Neuron (in vitro differentiated cells): ENCODE data around the gene BRAT1.
"Not testable (repeated sequence)": the region's sequence is repeated elsewhere in the genome, so short reads cannot be mapped to it uniquely, and the experiment has no call there.

Source experiments
- H2AFZ ChIP-seq: one replicate; pipeline ENCODE4 v1.6.1; 2013; ENCODE audit warnings: low read depth, mild to moderate bottlenecking, inconsistent platforms, low read length, moderate library complexity
- H3K27me3 ChIP-seq: one replicate; pipeline ENCODE4 v1.6.1; 2013; ENCODE audit warnings: low read length; ENCODE audit not compliant: insufficient read depth
- H3K36me3 ChIP-seq: one replicate; pipeline ENCODE4 v1.6.1; 2013; ENCODE audit warnings: low read length; ENCODE audit not compliant: insufficient read depth
- H3K4me1 ChIP-seq: one replicate; pipeline ENCODE4 v1.6.1; 2013; ENCODE audit warnings: low read length; ENCODE audit not compliant: insufficient read depth
- H3K4me3 ChIP-seq: 2 replicates; pipeline ENCODE4 v1.5.1; 2013; ENCODE audit warnings: mild to moderate bottlenecking, low read length, moderate library complexity
- H3K9me3 ChIP-seq: one replicate; pipeline ENCODE4 v1.6.1; 2013; ENCODE audit warnings: low read length

BRAT1 gene

DNA sequence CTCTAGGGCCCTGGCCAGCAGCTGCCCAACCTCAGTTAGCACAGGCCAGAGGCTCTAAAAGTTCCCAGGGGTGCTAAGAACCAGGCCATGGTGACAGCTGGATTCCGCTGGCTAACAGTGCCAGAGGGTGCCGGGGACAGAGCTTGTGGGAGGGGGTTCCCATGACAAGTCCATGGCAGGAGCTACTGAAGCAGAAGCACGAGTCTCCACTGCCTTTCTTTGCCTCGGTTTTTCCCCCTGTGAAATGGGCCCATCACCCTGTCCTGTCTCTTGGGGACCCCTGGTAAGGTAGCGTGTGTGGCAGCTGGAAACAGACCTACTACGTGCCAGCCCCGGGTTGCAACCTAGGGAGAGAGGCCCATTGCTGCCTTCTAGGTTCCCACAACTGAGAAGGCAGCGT, 22.5 kb downstream of the BRAT1 start:
- H3K27me3 ChIP-seq: not testable (repeated sequence)
- Histone ChIP-seq H3K36me3 (peaks cover 15% of the 10 kb centered on the region), H3K4me1 (peaks cover 31% of the 10 kb centered on the region)

DNA sequence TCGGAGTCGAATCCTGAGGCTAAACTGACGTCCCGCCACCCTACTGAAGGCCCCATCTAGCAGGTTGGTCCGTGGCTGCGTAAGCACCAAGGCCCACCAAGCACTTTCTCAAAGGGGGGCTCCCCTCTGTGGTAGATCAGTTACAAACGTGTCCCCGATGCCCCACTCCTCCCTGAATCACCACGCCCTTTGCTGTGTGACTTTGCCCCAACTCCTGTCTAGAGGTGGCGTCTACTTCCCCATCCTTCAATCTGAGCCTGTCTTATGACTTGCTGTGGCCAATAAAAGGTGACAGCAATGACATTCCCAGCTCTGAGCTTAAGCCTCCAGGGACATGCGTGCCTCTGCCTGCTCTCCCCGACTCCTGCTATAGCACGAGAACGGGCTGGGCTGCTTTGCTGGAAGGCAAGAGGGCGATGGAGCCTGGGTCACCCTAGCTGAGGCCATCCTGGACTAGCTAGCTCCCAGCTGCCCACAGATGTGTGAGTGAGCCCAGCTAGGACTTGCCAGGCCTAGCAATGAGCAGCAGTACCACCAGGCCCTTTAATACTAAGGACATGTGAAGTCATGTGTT, 23.0 kb downstream of the BRAT1 start:
- H3K4me3 ChIP-seq, H2AFZ ChIP-seq, H3K9me3 ChIP-seq, H3K27me3 ChIP-seq: not testable (repeated sequence)
- peaks cover 20% of the 10 kb centered on the region for H3K36me3 ChIP-seq
- H3K4me1 ChIP-seq: peaks cover 36% of the 10 kb centered on the region

More for the DNA sequence above, 22.5 kb downstream of the BRAT1 start:
- H3K9me3 ChIP-seq, H2AFZ ChIP-seq, H3K4me3 ChIP-seq: not testable (repeated sequence)

DNA sequence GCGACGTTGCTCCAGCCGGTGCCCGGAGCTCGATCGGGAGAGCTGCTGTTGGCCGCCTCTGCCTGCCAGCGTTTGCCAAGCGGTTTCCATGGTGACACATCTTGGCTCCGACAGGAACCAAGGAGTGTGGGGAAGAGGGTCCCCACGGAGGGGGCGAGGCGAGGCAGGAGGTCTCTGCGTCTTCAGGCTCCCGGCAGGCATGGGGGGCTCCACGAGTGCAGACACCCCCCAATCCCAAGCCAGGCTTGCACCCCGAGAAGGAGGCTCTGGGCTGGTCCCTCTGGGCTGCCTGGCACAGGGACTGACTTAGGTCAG, 23.6 kb downstream of the BRAT1 start:
- H3K4me3 ChIP-seq, H3K27me3 ChIP-seq, H2AFZ ChIP-seq, H3K9me3 ChIP-seq: not testable (repeated sequence)
- Histone ChIP-seq H3K36me3 (peaks cover 25% of the 10 kb centered on the region), H3K4me1 (peaks cover 40% of the 10 kb centered on the region)

DNA sequence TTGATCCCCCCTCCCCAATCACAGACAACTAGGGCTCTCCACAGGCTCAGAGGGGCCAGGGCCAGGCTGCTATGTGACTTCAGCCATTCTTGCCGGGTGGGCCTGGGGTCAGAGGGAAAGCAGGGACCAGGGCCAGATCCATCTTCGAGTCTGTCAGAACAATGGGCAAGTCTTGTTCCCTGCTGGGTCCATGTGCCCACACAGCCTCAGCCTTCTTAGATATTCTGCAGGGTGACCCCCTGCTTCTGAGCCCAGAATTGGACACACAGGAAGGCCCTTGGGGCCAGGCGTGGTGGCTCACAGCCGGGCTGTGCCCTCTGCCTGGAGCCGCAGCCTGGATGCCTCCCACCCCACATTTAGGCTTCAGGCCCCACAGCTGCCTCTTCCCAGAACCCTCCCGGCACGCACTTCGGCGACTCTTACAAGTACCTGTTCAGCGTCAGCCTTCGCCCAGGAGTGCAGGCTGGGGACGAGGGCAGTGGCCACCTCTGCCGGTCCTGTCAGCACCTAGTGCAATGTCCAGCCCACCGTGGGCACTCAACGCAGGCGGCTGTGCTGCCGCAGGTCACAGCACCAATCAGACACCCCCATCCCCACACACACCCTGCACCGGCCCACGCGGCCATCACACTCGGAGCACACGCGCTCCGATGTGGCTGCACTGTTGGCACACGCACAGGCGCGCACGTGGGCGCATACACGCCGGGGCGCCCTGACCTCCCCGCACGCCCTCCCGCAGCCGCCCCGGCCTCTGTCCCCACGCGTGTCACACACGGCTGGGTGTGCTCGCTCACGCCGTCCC, 24.1 kb downstream of the BRAT1 start:
- Histone ChIP-seq H3K36me3 (peaks cover 31% of the 10 kb centered on the region), H3K4me1 (peaks cover 42% of the 10 kb centered on the region)
- not testable (repeated sequence) for H3K9me3 ChIP-seq, H3K27me3 ChIP-seq, H2AFZ ChIP-seq, H3K4me3 ChIP-seq

DNA sequence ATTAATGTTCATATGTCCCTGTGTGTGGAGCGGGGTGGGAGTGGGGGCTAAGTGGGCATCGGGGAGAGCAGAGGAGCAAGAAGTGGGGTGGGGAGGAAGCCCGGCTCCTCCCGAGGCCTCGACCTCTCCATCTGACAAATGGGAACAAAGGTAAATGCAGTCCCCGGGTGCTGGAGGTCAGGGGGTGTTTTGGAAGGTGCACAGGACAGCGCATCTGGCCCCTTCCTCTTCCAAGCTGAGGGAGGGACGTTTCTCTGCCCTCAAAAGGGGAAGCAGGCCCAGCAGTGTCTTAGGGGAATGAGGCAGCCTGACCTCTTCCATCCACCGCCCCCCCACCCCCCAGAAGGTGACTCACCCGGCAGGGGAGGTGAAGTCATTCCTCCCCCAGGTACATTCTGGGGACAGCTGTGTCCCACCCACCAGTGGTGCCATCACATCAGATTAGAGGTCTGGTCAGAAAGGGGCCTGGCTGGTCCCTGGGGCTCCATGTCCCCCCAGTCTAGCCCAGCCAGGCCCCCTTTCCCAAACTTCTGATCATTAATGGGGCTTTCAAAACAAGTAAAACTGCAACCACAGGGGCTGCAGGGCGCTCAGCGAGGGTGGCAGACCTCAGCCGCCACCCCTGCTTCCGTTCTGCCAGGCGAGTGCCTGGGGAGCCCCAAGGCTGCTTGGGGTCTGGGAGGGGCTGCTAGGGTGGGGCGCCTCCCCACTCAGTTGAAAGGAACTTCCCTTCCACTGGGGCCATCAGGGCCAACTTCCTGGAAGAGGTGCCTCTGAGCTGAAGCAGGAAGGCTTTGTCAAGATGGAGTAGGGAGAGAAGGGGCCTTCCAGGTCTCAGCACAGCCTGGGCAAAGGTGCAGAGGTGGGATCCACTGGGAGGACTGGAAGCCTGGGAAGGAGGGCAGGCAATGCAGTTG, 25.0 kb downstream of the BRAT1 start:
- Histone ChIP-seq H3K9me3 (no peaks in the 10 kb centered on the region), H2AFZ (no peak overlapping the region), H3K36me3 (peaks cover 39% of the 10 kb centered on the region), H3K4me1 (peaks cover 51% of the 10 kb centered on the region), H3K4me3 (no peak overlapping the region), H3K27me3 (no peaks in the 10 kb centered on the region)

DNA sequence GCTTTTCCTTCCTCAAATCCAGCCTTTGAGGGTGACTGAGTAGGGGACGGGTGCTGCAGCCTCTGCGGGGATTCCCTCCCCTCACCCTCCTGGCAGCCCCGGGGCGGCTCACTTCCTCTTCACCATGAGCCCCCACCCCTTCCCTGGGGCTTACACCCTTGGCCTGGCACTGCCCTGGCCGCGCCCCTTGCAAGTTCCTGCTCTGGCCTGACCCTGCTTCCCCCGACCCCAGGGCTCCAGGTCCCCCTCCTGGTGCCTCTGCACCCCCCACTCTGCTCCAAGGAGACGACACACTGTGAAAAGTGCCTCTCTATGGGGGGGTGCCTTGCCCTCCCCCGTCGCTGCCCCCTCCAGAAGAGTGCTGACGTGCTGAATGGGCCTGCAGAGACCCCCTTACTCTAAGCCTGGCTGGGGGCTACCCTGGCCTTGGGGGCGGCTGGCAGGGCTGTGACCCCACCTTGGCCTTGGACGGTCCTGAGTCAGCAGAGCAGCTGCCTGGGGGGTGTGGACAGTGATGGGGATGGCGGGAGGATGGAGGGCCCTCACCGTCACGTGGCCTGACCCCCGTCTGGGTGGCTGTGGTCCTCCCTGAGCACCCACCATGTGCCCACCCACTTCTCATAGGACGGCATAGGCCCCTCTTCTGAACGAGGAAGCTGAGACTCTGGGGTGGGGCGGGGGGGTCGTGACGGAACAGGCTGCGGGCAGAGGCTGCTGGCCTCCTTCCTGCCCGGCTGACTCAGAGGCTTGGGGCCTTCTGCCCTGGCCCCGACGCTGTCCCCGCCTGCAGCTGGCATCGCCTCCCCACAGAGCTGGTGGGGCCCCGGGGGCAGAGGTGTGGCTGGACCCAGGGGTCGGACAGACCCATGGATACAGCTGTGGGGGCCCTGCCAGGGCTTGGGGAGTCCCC, 25.9 kb downstream of the BRAT1 start:
- peaks cover 59% of the 10 kb centered on the region for H3K4me1 ChIP-seq
- no peak overlapping the region for H3K4me3 ChIP-seq
- H2AFZ ChIP-seq: no peak overlapping the region
- H3K27me3 ChIP-seq: no peaks in the 10 kb centered on the region
- H3K36me3 ChIP-seq: peaks cover 42% of the 10 kb centered on the region
- no peaks in the 10 kb centered on the region for H3K9me3 ChIP-seq

DNA sequence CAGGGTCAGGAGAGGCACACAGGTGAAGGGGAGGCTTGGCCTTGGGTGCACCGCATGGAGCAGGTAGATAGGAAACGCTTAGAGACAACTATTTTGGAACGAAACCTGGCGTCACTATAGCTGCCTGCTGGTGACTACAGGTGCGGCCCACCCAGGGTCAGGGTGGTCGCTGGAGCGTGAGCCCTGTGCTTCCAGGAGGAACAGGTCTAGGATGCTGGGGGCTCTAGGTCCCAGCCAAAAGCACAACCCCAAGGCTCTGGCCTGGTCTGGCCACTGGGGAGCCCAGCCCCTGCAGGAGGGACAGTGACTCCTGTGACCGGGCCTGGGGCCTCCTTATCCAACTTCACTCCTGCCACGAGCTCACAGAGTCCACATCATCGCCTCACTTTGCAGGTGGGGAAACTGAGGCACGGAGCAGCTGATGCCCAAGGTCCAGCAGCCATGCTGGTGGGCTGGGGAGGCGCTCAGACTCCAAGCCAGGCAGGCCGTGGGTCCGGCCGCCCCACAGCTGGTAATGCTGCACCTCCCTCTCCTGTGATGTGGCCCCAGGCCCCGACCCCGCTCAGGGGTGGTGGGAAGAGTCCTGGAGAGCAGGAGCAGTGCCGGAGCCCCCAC, 26.7 kb downstream of the BRAT1 start:
- no peaks in the 10 kb centered on the region for H3K9me3 ChIP-seq
- no peak overlapping the region for H2AFZ ChIP-seq
- H3K4me1 ChIP-seq: peaks cover 67% of the 10 kb centered on the region
- peaks cover 42% of the 10 kb centered on the region for H3K36me3 ChIP-seq
- no peak overlapping the region for H3K4me3 ChIP-seq
- H3K27me3 ChIP-seq: no peaks in the 10 kb centered on the region

DNA sequence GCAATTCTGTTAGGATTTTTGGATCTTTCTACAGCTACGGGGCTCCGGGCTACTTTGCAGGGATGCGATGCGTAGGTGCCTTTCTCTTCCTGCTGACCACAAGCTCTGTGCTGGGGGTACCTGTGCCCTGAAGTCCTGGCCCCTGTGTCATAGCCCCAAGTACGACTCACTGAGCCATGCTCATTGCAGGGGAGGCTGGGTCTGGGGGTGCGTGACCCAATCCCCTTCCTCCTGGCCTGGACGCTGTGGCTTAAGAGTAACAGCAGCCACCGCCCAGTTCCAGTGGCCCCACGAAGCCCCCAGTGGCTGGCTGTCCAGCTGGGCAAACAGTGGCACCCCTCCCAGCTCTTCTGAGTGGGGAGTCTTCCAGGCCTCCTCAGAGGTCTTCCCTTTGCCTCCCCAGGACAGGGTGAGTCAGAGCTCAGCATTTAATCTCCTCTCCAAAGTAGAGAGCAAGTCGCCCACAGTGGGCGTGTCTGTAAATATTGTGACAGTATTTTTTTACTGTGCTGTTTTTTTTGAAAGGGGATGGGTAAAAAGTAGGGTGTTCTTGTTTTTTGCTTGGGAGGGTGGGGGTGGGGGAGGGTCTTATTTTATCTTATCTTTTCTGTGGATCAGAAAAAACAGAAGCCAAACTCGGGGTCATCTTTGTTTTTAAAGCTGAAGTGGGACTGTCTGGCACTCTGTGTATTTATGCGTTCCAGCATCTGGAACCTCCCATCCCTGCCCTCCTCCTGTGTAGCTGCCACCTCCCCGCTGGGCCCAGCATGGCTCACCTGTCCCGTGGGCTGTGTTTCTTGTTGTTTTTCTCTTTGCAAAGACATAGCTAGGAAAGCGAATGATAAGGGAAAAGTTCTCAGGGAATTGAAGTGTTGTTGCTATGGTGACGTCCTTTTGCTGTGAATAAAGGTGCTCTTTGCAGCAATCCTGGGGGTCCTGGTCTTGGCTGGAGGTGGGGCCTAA, 27.5 kb downstream of the BRAT1 start:
- Histone ChIP-seq H3K36me3 (peaks cover 42% of the 10 kb centered on the region), H3K27me3 (no peaks in the 10 kb centered on the region), H3K9me3 (no peaks in the 10 kb centered on the region), H3K4me1 (peaks cover 75% of the 10 kb centered on the region), H2AFZ (no peak overlapping the region), H3K4me3 (no peak overlapping the region)

DNA sequence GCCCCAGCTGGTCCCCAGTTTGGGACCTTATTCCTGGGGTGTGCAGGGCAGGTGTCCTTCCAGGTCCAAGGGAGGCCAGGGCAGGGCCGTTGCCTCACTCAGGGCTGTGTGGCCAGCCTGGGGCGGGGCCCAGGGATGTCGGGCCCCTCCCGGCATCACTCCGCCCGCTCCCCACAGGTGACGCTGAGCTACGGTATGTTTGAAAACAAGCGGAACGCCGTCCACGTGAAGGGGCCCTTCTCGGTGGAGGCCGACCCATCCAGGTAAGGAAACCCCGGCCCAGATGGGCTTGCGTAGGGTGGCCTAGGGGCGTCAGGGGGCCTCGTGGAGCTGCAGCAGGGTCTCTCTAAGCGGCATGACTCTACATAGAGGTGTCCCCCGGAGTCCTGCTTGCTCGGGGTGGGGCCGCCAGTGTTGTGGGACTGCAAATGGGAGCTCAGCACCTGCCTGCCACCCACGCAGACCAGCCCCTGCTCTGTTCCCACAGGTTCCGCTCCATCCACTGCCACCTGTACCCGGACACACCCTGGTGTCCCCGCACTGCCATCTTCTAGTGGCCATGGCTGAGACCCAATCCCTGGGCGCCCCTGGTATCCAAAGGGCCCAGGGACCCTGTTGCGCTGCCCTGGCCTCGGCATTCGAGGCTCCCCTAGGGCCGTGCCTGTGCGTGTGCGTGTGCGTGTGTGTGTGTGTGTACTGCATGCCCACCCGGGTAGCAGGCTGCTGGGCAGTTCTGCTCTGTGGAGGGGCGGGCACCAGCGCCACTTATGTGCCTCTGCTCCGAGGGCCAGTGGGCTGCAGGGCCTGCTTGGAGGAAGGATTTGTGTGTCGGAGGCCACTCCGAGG, 28.4 kb downstream of the BRAT1 start:
- no peak overlapping the region for H2AFZ ChIP-seq
- no peak overlapping the region for H3K4me3 ChIP-seq
- H3K9me3 ChIP-seq: no peaks in the 10 kb centered on the region
- peaks cover 84% of the 10 kb centered on the region for H3K4me1 ChIP-seq
- no peaks in the 10 kb centered on the region for H3K27me3 ChIP-seq
- H3K36me3 ChIP-seq: peaks cover 42% of the 10 kb centered on the region

DNA sequence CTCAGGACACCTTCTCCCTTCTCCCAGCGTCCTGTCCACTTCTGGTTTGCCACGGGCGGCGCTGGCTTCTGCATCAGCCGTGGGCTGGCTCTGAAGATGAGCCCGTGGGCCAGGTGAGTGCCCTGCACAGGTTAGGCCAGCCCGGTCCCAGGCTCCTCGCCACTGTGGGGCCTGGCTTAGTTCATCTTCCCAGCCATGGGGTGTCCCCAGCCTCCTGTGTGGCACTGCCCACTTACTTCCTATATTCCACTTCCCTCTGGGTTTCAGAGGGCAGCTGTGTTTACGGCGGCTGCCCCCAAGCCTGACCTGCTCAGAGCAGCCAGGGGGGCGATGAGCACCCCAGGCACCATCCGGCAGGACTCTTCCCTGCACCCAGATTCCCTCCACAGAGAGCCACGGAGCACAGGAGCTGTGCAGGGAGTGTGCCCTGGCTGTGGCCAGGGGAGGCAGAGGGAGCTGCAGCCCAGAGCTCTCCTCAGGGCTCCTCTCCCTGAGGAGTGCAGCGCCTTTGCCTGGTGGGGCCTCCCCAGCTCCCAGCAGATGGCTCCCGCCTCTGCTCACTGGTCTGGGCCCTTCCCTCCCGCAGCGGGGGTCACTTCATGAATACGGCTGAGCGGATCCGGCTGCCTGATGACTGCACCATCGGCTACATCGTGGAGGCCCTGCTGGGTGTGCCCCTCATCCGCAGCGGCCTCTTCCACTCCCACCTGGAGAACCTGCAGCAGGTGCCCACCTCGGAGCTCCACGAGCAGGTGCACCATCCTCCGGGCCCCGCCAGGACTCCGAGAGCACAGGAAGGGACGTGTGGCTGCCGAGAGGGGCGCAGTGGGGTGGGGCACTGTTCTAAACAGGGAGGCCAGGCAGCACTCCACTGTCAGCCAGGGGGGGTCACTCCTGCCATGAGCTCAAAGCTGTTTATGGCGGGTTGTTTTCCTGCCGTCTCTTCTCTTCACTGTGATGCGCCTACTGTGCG, 29.4 kb downstream of the BRAT1 start:
- Histone ChIP-seq H3K4me1 (peaks cover 87% of the 10 kb centered on the region), H3K36me3 (peaks cover 42% of the 10 kb centered on the region), H3K9me3 (no peaks in the 10 kb centered on the region), H2AFZ (no peak overlapping the region), H3K27me3 (no peaks in the 10 kb centered on the region), H3K4me3 (no peak overlapping the region)
